Natural killer cell (primary cell): ENCODE results near the gene HERC3. TPM values are rescaled to one million over a fixed set of nuclear protein-coding genes. Genes with fewer than 3 reads are reported as not detected.

Source experiments
- ATAC-seq, 3 donors: fragments of 150-1000 bp in 2 of 3; fragments of 200-7000 bp in 1 of 3; cut with Tn5 transposase; 1 replicate in 1 of 3; 2 replicates in 2 of 3; pipeline ENCODE4 v1.10.0; 2021; ENCODE audit warnings: mild to moderate bottlenecking in 2 of 3, moderate library complexity in 2 of 3
- DNase-seq, 2 donors: peaks; one replicate each; pipeline versions ENCODE4 v3.0.0 to v3.0.0-alpha.2; 2013 to 2021; ENCODE audit warnings: mixed read lengths in 1 of 2
- H3K27ac ChIP-seq: one replicate; pipeline ENCODE4 v1.5.1; 2013; ENCODE audit warnings: mild to moderate bottlenecking, low read length
- H3K27me3 ChIP-seq: one replicate; pipeline ENCODE4 v1.6.1; 2013; ENCODE audit warnings: low read length; ENCODE audit not compliant: control insufficient read depth, insufficient read depth
- H3K36me3 ChIP-seq: one replicate; pipeline ENCODE4 v1.6.1; 2013; ENCODE audit warnings: low read length; ENCODE audit not compliant: control insufficient read depth, insufficient read depth
- H3K4me1 ChIP-seq: one replicate; pipeline ENCODE4 v1.6.1; 2013; ENCODE audit warnings: low read length; ENCODE audit not compliant: control insufficient read depth, insufficient read depth
- H3K4me3 ChIP-seq: one replicate; pipeline ENCODE4 v1.5.1; 2013; ENCODE audit warnings: low read length
- H3K9me3 ChIP-seq: one replicate; pipeline ENCODE4 v1.6.1; 2013; ENCODE audit warnings: low read length; ENCODE audit not compliant: control insufficient read depth, insufficient read depth
- H3K27ac Mint-ChIP-seq, 2 donors: one replicate each; pipeline ENCODE4 v1.8.0; 2022; ENCODE audit warnings: mild to moderate bottlenecking in 2 of 2, mixed read lengths in 2 of 2, moderate library complexity in 1 of 2
- H3K27me3 Mint-ChIP-seq, 2 donors: one replicate each; pipeline ENCODE4 v1.8.0; 2022; ENCODE audit warnings: low read depth in 2 of 2, mixed read lengths in 2 of 2
- H3K36me3 Mint-ChIP-seq: one replicate; pipeline ENCODE4 v1.8.0; 2022; ENCODE audit warnings: mixed read lengths
- H3K4me1 Mint-ChIP-seq, 2 donors: one replicate each; pipeline ENCODE4 v1.8.0; 2022; ENCODE audit warnings: mixed read lengths in 2 of 2
- H3K4me3 Mint-ChIP-seq: one replicate; pipeline ENCODE4 v1.8.0; 2022; ENCODE audit warnings: mild to moderate bottlenecking, moderate library complexity, mixed read lengths
- H3K9me3 Mint-ChIP-seq, 2 donors: one replicate each; pipeline ENCODE4 v1.8.0; 2022; ENCODE audit warnings: mixed read lengths in 2 of 2
- CTCF ChIP-seq: fragments of 200-600 bp; IDR thresholded peaks from one replicate; pipeline ENCODE4 v1.8.0; 2022; ENCODE audit warnings: antibody characterized with exemption
- WGBS: methylation state at CpG from one replicate; pipeline ENCODE4 v1.1.7; 2013; ENCODE audit warnings: missing lambda C conversion rate; ENCODE audit not compliant: insufficient coverage; 5-methylcytosine and 5-hydroxymethylcytosine counted together
- intact Hi-C: fragments of 100-400 bp; cut with micrococcal nuclease; formaldehyde crosslinking; loops from one replicate; pipeline ENCODE4 v1.14.2; 2022
- total RNA-seq, 4 donors: library from RNA; stranded (reverse); fragments of 120-200 nt in 1 of 4; gene quantifications; one replicate each; pipeline versions ENCODE4 v1.2.3 to v1.2.4, GENCODE V29; 2013 to 2022

Gene HERC3
- total RNA-seq = 10 to 100 TPM; 59.1 to 85.0 (median 61.9) TPM
- 61.9 TPM for total RNA-seq (2013)

- Histone ChIP-seq H3K9me3 (no peaks in the 10 kb centered on the region), H3K4me3 (peak within 1 kb of the TSS; percentile 100), H3K4me1 (peaks cover 6% of the 10 kb centered on the region), H3K36me3 (peaks cover 10% of the 10 kb centered on the region), H3K27me3 (no peaks in the 10 kb centered on the region), H3K27ac (peak within 1 kb of the TSS; percentile 90)
- Mint-ChIP-seq H3K9me3 (no peaks in the 10 kb centered on the region), H3K36me3 (peaks cover 11% of the 10 kb centered on the region), H3K27me3 (no peaks in the 10 kb centered on the region), H3K4me3 (peak within 1 kb of the TSS; percentile 96), H3K4me1 (peaks cover 29 to 30% of the 10 kb centered on the region in 2 donors), H3K27ac (peak within 1 kb of the TSS; percentile 91 to 97)
- peak; percentile 85 to 97 (median 91) for ATAC-seq
- intact Hi-C loops = loop anchor here (2.0 to 10.0 kb wide), 5 partner anchors 21 to 1655 kb away; partner anchors contain the start of genes AFF1, HERC5 and PPM1K
- under 1% methylated on average over 73 of the region's 73 CpGs for WGBS
- peak; percentile 91 to 93 for DNase-seq
- TF ChIP-seq CTCF = no peak
These were observed at the start of gene HERC3 for GRCh38 chr4:88591787-88592599. Gene HERC3 (plus strand): TSS chr4:88592480. CDS start chr4:88605824, 13,344 bp downstream.

GRCh38 chr4:88549815-88550214, 42.5 kb upstream of the HERC3 start:
- Histone ChIP-seq H3K27me3 (no peaks in the 10 kb centered on the region), H3K4me3 (no peak overlapping the region), H3K9me3 (no peaks in the 10 kb centered on the region), H3K27ac (no peak overlapping the region), H3K36me3 (no peaks in the 10 kb centered on the region), H3K4me1 (no peaks in the 10 kb centered on the region)
- intact Hi-C loops = no loop called here
- ATAC-seq (no peak), DNase-seq (no peak)
- Mint-ChIP-seq H3K36me3 (no peaks in the 10 kb centered on the region), H3K27ac (no peak overlapping the region), H3K27me3 (peaks cover 0 to 2% of the 10 kb centered on the region in 2 donors), H3K4me3 (no peak overlapping the region), H3K9me3 (no peaks in the 10 kb centered on the region), H3K4me1 (no peaks in the 10 kb centered on the region)
- 96% methylated on average over 6 of the region's 7 CpGs for WGBS
- no peak for TF ChIP-seq CTCF

- Mint-ChIP-seq H3K27ac (no peak overlapping the region), H3K36me3 (no peaks in the 10 kb centered on the region), H3K27me3 (peaks cover 18 to 44% of the 10 kb centered on the region in 2 donors), H3K4me3 (no peak overlapping the region), H3K9me3 (no peaks in the 10 kb centered on the region), H3K4me1 (no peaks in the 10 kb centered on the region)
- Histone ChIP-seq H3K27me3 (no peaks in the 10 kb centered on the region), H3K4me3 (no peak overlapping the region), H3K4me1 (no peaks in the 10 kb centered on the region), H3K27ac (no peak overlapping the region), H3K9me3 (no peaks in the 10 kb centered on the region), H3K36me3 (no peaks in the 10 kb centered on the region)
- intact Hi-C loops = no loop called here
- DNase-seq (no peak), ATAC-seq (no peak)
- no peak for TF ChIP-seq CTCF
- no CpG with 5 or more reads among the region's 1 CpG for WGBS
These were observed 24.7 kb upstream of the HERC3 start for GRCh38 chr4:88567591-88567990.
